NB4 (cell line): ENCODE results near the gene BCAR3.

Experiments
- CTCF ChIP-seq: IDR thresholded peaks from one replicate; pipeline ENCODE4 v1.5.1; 2012; ENCODE audit warnings: low read depth, low read length
- MYC ChIP-seq: IDR thresholded peaks from 2 replicates; pipeline ENCODE4 v1.6.1; 2011; ENCODE audit warnings: low read depth, low read length
- POLR2A ChIP-seq: IDR thresholded peaks from 2 replicates; pipeline ENCODE4 v1.6.1; 2011; ENCODE audit warnings: mild to moderate bottlenecking; ENCODE audit not compliant: insufficient read length; ENCODE audit errors: extremely low read depth

DNA sequence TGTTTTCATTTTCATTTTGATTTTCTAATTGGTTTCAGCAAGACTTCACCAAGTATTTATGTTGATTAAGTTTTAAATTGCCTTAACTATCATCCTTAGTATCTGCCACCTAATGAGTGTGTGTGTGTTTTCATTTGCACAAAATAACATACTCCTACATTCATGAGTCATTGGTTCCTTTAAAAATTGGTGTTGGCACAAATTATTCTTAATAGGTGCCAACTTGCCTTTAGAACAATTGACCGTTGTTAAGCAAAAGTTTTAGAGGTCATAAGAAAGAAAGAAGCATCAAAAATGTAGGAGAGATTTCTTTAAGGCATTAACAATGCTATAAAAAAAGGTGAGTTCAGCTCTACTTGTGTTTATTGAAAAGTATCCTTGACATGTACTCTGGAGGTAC, 156.2 kb downstream of the BCAR3 start:
- no peak for TF ChIP-seq MYC
- no peak for TF ChIP-seq POLR2A
- TF ChIP-seq CTCF: no peak
